Measurements from ENCODE around the gene RDH13. TPM values are rescaled to one million over a fixed set of nuclear protein-coding genes. Genes with fewer than 3 reads are reported as not detected.

Gene RDH13
- total and polyA plus RNA-seq, 2 experiments from 2014 or later: 28.0 to 36.5 TPM

GRCh38 chr19:55106591-55106990 is 43.6 kb upstream of the RDH13 start (continued):
- TF ChIP-seq REST (IDR thresholded peaks at IDR 0.05; ENCODE audit: unreplicated experiment): no peak

GRCh38 chr19:55105237-55105636 is 42.3 kb upstream of the RDH13 start:
- Histone ChIP-seq H4K20me1 (replicated peaks; ENCODE audit: insufficient read depth) (peaks cover 19% of the 10 kb centered on the region; the same call in 1 of the 2 replicates), H3K36me3 (ENCODE audit: insufficient read depth) (peaks cover 4% of the 10 kb centered on the region), H2AFZ (no peak overlapping the region), H3K27ac (ENCODE audit: low read depth) (no peak overlapping the region), H3K4me1 (ENCODE audit: insufficient read depth) (no peaks in the 10 kb centered on the region), H3K9me2 (ENCODE audit: insufficient read depth) (no peaks in the 10 kb centered on the region), H3K4me3 (no peak overlapping the region), H3F3A (replicated peaks; ENCODE audit: low read depth) (no peaks in the 10 kb centered on the region), H3K79me2 (replicated peaks; ENCODE audit: insufficient read depth) (no peaks in the 10 kb centered on the region), H3K4me2 (no peak overlapping the region), H3K27me3 (ENCODE audit: insufficient read depth) (no peaks in the 10 kb centered on the region)
- Mint-ChIP-seq H3K4me1 (peaks cover 2% of the 10 kb centered on the region; the same call in 2 of the 3 replicates), H3K27me3 (ENCODE audit: insufficient read depth, low read depth, poor library complexity) (peaks cover 6% of the 10 kb centered on the region), H3K27ac (no peak overlapping the region), H3K9me3 (no peaks in the 10 kb centered on the region; the same call in 2 of the 3 replicates), H3K4me3 (no peak overlapping the region), H3K36me3 (ENCODE audit: low read depth) (peaks cover 23% of the 10 kb centered on the region)
- DNase-seq (ENCODE audit: low spot score): no peak
- ATAC-seq: no peak
- no peak for TF ChIP-seq NANOG (IDR thresholded peaks at IDR 0.05; ENCODE audit: borderline replicate concordance)
- TF ChIP-seq ZNF331 (CRISPR knock-in tag; IDR thresholded peaks at IDR 0.05; ENCODE audit: low read depth): no peak
- no peak for TF ChIP-seq ETS1 (IDR thresholded peaks at IDR 0.05)
- TF ChIP-seq EZH2phosphoT487 (IDR thresholded peaks at IDR 0.05; ENCODE audit: unreplicated experiment): no peak
- TF ChIP-seq STAT1 (IDR thresholded peaks at IDR 0.05; ENCODE audit: unreplicated experiment): no peak
- no peak for TF ChIP-seq EZH2 (IDR thresholded peaks at IDR 0.05; ENCODE audit: low read depth, unreplicated experiment)
- no peak for TF ChIP-seq ZNF462 (CRISPR knock-in tag; IDR thresholded peaks at IDR 0.05)
- no peak for TF ChIP-seq POLR2AphosphoS5 (IDR thresholded peaks at IDR 0.05; ENCODE audit: low read depth)
- no peak for TF ChIP-seq CREB1 (CRISPR knock-in tag; IDR thresholded peaks at IDR 0.05; ENCODE audit: low read depth)
- no peak for TF ChIP-seq ZNF114 (CRISPR knock-in tag; IDR thresholded peaks at IDR 0.05)
- TF ChIP-seq CTCF (conservative IDR thresholded peaks at IDR 0.05; ENCODE audit: low read depth in 2 of 2): no peak
- no peak for TF ChIP-seq JUNB (IDR thresholded peaks at IDR 0.05; ENCODE audit: unreplicated experiment)
